SU-DHL-6 (cell line): ENCODE data around the gene CUX1.

Source experiments
- EZH2phosphoT487 ChIP-seq: fragments of 200-600 bp; sonication (generic), shearing (Covaris generic); conservative IDR thresholded peaks from 2 replicates; pipeline ENCODE4 v1.6.1; 2018; ENCODE audit warnings: mild to moderate bottlenecking, antibody characterized with exemption, low read length, moderate library complexity, mixed read lengths
- TF ChIP-seq, protein P1 (sequence below): fragments of 200-600 bp; sonication (generic); IDR thresholded peaks from one replicate; pipeline ENCODE4 v1.5.1; 2017; ENCODE audit warnings: antibody characterized with exemption, mild to moderate bottlenecking, low read length, moderate library complexity; ENCODE audit not compliant: insufficient read depth, poor library complexity, severe bottlenecking

DNA sequence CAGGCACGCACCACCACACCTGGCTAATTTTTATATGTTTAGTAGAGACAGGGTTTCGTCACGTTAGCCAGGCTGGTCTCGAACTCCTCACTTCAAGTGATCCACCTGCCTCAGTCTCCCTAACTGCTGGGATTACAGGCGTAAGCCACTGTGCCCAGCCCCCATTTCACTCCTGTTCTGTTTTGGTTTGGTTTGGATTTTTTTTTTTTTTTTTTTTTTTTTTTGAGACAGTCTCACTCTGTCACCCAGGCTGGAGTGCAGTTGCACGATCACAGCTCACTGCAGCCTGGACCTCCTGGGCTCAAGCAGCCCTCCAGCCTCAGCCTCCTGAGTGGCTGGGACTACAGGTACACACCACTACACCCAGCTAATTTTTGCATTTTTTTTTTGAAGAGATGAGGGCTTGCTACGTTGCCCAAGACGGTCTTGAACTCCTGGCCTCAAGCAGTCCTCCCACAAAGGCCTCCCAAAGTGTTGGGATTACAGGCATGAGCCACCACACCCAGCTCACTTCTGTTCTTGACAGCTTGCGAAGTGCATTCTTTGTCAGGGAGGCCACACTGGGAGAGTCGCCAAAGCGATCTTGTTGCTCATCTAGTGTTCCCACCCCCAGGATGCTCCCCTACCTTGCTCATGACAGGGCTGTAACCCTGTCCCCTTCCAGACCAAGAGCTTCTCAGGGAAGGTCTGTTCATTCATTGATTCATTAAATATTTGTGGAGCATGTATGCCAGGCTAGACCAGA, 229.1 kb downstream of the CUX1 start:
- TF ChIP-seq, protein P1, sequence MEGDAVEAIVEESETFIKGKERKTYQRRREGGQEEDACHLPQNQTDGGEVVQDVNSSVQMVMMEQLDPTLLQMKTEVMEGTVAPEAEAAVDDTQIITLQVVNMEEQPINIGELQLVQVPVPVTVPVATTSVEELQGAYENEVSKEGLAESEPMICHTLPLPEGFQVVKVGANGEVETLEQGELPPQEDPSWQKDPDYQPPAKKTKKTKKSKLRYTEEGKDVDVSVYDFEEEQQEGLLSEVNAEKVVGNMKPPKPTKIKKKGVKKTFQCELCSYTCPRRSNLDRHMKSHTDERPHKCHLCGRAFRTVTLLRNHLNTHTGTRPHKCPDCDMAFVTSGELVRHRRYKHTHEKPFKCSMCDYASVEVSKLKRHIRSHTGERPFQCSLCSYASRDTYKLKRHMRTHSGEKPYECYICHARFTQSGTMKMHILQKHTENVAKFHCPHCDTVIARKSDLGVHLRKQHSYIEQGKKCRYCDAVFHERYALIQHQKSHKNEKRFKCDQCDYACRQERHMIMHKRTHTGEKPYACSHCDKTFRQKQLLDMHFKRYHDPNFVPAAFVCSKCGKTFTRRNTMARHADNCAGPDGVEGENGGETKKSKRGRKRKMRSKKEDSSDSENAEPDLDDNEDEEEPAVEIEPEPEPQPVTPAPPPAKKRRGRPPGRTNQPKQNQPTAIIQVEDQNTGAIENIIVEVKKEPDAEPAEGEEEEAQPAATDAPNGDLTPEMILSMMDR, result no peak
- TF ChIP-seq EZH2phosphoT487, result no peak
